ENCODE data around the gene ACTN1.

Gene ACTN1

DNA sequence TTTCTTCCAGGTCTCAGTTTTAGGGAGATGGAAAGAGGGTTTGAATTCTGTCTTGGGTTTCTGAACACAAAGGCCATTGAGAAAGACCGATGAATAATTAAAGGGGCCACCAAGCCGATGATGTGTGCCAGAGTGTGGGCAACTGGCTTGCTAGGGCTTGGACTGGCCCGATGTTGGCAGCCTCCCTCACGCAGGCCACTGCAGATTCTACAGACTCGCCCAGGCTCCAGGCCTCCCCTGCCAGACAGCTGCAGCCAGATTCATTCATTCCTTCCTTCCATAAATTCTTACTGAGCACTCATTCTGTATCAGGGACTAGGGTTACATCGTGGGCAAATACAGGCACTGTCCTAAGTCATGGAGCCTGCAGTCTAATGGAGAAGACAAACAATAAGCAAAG is 34.9 kb downstream of the ACTN1 start:
- TF ChIP-seq, protein P1, sequence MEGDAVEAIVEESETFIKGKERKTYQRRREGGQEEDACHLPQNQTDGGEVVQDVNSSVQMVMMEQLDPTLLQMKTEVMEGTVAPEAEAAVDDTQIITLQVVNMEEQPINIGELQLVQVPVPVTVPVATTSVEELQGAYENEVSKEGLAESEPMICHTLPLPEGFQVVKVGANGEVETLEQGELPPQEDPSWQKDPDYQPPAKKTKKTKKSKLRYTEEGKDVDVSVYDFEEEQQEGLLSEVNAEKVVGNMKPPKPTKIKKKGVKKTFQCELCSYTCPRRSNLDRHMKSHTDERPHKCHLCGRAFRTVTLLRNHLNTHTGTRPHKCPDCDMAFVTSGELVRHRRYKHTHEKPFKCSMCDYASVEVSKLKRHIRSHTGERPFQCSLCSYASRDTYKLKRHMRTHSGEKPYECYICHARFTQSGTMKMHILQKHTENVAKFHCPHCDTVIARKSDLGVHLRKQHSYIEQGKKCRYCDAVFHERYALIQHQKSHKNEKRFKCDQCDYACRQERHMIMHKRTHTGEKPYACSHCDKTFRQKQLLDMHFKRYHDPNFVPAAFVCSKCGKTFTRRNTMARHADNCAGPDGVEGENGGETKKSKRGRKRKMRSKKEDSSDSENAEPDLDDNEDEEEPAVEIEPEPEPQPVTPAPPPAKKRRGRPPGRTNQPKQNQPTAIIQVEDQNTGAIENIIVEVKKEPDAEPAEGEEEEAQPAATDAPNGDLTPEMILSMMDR (IDR thresholded peaks at IDR 0.05; ENCODE audit: low read depth, low read length) = no peak
- no peak overlapping the region for H3K4me3 ChIP-seq (ENCODE audit: low read depth, low read length)

DNA sequence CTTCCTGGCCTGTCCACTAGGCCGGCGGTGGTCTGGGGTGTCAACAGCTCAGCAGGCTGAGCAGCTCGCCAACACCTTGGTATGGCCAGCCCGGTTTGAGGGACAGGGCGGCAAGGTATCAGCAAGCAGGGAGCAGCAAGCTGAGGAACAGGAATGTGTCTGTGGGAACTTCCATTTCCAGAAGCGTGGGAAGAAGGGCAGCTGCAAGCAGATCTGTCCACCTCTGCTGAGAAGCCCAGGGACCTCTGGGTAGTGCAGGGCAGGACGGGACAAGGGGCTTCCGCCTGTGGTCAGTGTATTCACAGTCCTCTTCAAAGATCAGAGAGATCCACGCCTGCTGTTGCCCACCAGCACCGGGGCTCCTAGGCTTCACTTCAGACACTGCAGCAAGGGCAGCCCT is 36.0 kb downstream of the ACTN1 start:
- TF ChIP-seq, protein P1 (IDR thresholded peaks at IDR 0.05; ENCODE audit: low read depth, low read length) = no peak
- no peak overlapping the region for H3K4me3 ChIP-seq (ENCODE audit: low read depth, low read length)

DNA sequence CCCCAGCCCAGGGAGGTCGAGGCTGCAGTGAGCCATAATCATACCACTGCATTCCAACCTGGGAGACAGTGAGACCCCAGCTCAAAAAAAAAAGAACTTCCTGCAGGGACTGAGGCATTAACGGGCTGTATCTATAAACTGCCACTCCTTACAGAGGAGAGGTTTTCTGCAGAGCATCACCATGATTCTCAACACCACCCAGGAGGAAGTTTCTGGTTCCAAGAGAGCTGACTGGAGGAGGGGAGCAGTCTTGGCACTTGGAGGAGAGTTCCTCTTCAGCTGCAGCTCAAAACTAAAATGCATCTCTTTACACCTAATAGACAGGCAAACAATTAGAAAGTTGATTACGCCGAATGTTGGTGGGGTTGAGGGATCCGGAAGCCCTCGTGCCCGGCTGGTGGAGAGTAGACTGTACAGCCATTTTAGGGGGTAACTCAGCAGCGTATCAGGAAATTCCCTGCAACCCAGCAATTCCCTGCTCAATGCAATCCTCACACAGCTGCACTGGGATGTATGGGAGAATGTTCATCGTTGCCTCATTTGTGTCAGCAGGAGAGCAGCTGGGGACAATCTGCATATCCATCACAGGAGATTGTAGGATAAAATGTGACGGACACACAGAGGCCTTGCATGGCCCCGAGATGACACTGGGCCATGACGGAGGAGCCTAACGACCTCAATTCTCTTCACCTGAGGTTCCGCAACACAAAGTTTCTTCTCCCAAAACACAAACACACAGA is 36.6 kb downstream of the ACTN1 start:
- 0 out of 2 replicates have a peak overlapping the region, but pooled peaks have one; percentile 17 for H3K4me3 ChIP-seq (ENCODE audit: low read depth, low read length)
- TF ChIP-seq, protein P1 (IDR thresholded peaks at IDR 0.05; ENCODE audit: low read depth, low read length) = no peak

DNA sequence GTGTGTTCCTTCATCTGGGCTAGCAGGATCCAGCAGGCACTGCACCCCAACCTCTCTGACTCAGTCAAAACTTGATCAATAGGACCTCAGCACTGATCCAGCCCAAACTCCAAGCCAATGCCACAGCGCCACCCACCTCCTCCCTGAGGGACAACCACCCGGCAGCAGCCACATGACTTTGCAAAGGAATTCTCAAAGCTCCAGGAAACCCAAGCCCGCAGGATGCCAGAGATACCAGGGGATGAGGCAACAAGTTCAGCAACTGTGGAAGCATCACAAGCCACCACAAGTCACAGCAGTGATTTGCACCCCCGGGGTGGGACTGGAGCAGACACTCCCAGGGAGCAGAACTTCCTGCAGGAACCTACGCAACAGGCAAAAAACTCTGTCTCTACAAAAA is 37.3 kb downstream of the ACTN1 start:
- TF ChIP-seq, protein P1 (IDR thresholded peaks at IDR 0.05; ENCODE audit: low read depth, low read length) = peak; percentile 58

DNA sequence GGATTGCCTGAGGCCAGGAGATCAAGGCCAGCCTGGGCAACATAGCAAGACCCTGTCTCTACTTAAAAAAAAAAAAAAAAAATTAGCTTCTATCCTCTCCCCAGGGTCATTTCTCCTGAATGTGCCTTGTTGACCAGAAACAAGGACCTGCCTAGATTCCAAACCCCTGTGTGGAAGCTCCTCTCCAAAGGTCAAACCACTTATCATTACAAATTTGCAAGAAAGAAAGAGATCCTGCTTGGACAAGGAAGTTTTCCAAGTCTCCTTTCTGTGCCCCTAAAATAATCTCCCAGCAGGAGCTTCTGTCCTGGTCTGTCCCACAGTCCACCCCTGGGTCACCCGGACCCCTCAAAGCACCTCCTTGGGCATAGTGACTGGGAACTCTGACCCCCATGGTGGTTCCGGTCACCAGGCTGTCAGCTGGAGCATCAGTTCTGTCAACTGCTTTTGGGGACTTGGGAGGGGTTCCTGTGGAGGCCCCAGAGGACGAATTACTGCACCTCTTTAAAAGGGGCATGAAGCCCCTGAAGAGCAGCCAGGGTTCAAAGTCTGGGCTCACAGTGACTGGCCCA is 38.4 kb downstream of the ACTN1 start:
- TF ChIP-seq, protein P1 (IDR thresholded peaks at IDR 0.05; ENCODE audit: low read depth, low read length) = no peak
- H3K4me3 ChIP-seq (ENCODE audit: low read depth, low read length) = no peak overlapping the region

More for the DNA sequence above, 37.3 kb downstream of the ACTN1 start:
- no peak overlapping the region for H3K4me3 ChIP-seq (ENCODE audit: low read depth, low read length)

DNA sequence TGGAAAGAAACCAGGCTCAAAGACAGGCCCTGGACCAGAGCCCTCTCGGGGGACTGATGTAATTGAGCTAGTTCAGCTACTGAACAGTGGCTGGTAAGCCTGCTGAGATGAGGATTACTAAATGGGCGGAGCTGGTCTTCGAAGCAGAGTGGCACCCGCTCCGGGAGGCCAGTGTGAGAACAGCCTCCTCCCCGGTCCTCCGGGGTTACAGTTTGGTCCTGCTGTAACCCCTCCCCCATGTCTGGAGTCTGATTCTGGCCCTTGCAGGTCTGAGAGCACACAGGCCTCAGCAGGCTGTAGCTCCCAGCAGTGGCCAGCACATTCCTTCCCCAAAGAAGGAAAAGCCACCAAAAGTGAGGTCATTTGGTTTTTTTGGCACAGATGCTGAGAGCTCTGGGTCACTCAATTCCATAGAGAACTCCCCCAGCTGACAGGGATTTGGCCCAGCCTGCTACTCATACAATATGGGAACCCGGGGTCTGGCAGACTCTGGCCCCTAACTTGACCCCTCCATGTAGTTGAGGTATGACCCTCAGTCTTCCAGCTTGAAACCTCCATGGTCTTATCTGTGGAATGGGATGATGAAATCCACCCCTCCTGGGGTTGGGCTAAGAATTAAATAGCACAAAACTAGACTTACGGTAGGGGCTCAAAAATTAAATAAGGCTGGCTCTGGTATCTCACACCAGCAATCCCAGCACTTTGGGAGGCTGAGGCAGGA is 39.0 kb downstream of the ACTN1 start:
- TF ChIP-seq, protein P1 (IDR thresholded peaks at IDR 0.05; ENCODE audit: low read depth, low read length) = no peak
- H3K4me3 ChIP-seq (ENCODE audit: low read depth, low read length) = no peak overlapping the region

Measured in WI38 (cell line).